ENCODE measurements around the gene TAS2R39.
"Not testable (repeated sequence)": the region's sequence is repeated elsewhere in the genome, so short reads cannot be mapped to it uniquely, and the experiment has no call there.

TAS2R39 gene

GRCh38 chr7:143183024-143183423 is at the start of gene TAS2R39:
Gene TAS2R39 (plus strand): TSS chr7:143183419. CDS start chr7:143183419, 0 bp downstream.
- DNase-seq (ENCODE audit: low read depth), result no peak

- DNase-seq (ENCODE audit: low read depth), result no peak
Observed at GRCh38 chr7:143147070-143147469, 36.1 kb upstream of the TAS2R39 start.

DNA sequence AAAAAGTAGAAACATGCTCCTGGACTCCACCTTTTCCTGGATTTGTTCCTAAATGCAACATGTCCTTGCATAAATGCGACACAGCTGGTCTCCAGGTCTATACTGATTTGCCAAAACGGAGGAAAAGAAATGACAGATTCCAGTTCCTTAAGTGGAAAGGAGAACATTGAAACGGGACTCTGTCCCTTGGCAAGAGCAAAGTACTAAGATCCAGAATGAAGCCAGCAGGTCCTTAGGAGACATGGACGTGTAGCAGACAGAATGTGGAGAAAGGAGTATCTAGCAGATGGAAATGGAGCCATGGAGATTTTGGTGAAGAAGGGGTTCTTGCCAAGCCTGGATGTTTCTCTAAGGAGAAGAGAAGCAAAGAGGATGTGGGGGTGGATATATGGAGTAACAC is 35.2 kb upstream of the TAS2R39 start:
- no peak for DNase-seq (ENCODE audit: low read depth)

DNA sequence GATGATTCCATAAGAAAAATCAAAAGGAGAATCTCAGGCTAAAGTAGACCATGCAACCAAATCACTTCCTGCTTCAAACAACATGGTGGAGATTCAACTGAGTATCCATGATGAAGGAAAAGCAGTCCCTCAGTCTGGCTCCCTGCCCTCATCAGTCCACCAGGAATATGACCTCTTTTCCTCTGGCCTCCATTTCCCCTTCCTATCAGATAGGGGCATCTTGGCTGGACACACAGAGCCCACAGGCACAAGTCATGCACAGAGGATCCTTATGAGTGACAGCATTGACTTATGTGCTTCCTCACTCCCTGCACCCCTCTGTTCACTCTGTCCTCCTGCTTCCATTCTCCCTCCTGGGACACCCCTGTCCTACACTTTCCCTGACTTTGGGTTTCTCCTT is 34.6 kb upstream of the TAS2R39 start:
- no peak for DNase-seq (ENCODE audit: low read depth)

GRCh38 chr7:143150696-143151095 is 32.5 kb upstream of the TAS2R39 start:
- DNase-seq (ENCODE audit: low read depth), result not testable (repeated sequence)

DNA sequence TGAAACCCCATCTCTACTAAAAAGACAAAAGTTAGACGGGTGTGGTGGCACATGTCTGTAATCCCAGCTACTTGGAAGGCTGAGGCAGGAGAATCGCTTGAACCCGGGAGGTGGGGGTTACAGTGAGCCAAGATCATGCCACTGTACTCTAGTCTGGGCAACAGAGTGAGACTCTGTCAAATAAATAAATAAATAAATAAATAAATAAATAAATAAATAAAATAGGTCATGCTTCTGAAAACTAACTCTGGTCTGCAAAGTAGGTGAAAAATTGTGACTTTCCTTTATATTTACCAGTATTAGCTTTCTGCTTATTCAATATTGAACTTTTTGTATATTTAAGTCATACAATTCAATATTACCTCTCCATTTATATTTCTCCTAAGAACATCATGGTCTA is 24.6 kb upstream of the TAS2R39 start:
- not testable (repeated sequence) for DNase-seq (ENCODE audit: low read depth)

- no peak for DNase-seq (ENCODE audit: low read depth)
Observed at GRCh38 chr7:143171697-143172096, 11.5 kb upstream of the TAS2R39 start.

GRCh38 chr7:143172354-143172753 is 10.9 kb upstream of the TAS2R39 start:
- DNase-seq (ENCODE audit: low read depth), result no peak

DNA sequence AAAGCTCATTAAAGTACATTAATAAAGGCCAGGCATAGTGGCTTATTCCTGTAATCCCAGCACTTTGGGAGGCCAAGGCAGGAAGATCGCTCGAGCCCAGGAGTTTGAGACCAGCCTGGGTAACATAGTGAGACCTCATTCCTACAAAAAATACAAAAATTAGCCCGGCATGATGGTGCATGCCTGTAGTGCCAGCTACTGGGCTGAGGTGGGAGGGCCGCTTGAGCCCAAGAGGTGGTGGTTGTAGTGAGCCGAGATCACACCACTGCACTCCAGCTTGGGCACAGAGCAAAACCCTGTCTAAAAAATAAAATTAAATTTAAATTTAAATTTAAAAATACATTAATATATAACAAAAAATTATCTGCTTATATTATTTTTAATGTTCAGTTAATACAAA is 7.1 kb upstream of the TAS2R39 start:
- no peak for DNase-seq (ENCODE audit: low read depth)

GRCh38 chr7:143177374-143178119 is 5.7 kb upstream of the TAS2R39 start:
- no peak for DNase-seq (ENCODE audit: low read depth)

DNA sequence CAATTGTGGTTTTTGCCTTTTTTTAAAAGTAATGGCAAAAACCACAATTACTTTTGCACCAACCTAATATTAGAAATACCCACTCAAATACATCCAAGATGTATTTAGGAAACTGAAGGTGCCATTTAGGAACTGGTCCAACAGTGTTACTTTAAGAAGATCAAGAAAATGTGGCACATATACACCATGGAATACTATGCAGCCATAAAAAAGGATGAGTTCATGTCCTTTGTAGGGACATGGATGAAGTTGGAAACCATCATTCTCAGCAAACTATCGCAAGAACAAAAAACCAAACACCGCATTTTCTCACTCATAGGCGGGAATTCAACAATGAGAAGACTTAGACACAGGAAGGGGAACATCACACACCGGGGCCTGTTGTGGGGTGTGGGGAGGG is 2.4 kb upstream of the TAS2R39 start:
- DNase-seq (ENCODE audit: low read depth), result not testable (repeated sequence)

GRCh38 chr7:143181349-143181748 is 1.9 kb upstream of the TAS2R39 start:
- DNase-seq (ENCODE audit: low read depth), result no peak

GRCh38 chr7:143185551-143185950 is 2.3 kb downstream of the TAS2R39 start:
- no peak for DNase-seq (ENCODE audit: low read depth)

DNA sequence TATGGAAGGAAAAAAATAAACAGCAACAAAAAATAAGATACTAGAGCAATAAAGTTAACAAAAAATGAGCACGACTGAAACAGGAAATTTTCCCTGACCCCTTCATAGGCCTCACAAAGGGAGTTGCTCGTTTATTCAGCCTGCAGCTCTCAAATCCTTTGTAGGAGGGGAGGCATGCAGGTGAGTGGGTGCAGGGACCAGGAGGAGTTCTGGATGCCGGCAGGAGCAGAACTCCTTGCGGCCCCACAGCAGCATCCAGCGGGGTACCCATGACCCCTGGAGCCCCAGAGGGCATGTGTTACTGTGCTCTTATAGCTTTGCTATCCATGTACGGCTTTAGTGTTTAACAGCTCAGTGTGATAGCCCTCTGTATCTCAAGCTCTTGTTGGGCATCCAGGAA is 5.8 kb downstream of the TAS2R39 start:
- DNase-seq (ENCODE audit: low read depth), result no peak

DNA sequence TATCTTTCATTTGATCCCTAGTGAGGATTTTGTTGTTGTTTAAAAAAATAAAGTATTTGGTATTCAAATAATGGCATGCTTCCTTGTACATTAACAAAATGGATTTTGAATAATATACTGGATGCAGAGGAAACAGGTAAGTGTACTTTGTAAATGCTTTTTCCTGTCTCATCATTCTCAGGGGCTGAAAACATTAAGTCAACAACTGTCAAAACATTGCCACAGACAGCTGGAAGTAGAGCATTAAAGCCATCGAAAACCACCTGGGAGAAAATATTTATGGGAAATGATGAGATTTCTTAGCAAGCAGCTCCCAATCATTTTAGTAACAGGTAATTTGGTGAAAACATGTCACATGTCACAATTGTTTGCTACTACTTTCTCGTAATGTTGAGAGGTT is 10.7 kb downstream of the TAS2R39 start:
- no peak for DNase-seq (ENCODE audit: low read depth)

- no peak for DNase-seq (ENCODE audit: low read depth)
Observed at GRCh38 chr7:143199040-143199439, 15.8 kb downstream of the TAS2R39 start.

- no peak for DNase-seq (ENCODE audit: low read depth)
Observed at GRCh38 chr7:143202161-143202560, 18.9 kb downstream of the TAS2R39 start.

DNA sequence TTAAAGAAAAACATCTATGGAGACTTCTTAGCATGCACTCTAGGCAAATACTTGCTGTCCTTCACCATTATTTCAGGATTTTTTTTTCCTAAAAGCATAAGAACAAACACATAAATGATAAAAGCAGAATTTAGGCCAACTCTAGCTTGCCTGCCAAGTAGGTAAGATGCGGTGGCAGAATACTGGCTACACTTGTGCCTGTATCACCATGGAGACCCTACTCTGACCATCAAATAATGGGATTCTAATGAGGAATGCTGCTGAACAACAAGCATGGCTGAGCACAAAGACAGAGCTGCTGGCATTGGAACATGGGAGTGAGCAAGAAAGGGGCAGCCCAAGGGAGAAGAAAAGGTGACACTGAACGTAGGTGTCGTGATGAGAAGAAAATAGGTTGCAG is 20.2 kb downstream of the TAS2R39 start:
- no peak for DNase-seq (ENCODE audit: low read depth)

GRCh38 chr7:143205560-143206293 is 22.5 kb downstream of the TAS2R39 start:
- DNase-seq (ENCODE audit: low read depth), result no peak

GRCh38 chr7:143210541-143210940 is 27.3 kb downstream of the TAS2R39 start:
- no peak for DNase-seq (ENCODE audit: low read depth)

DNA sequence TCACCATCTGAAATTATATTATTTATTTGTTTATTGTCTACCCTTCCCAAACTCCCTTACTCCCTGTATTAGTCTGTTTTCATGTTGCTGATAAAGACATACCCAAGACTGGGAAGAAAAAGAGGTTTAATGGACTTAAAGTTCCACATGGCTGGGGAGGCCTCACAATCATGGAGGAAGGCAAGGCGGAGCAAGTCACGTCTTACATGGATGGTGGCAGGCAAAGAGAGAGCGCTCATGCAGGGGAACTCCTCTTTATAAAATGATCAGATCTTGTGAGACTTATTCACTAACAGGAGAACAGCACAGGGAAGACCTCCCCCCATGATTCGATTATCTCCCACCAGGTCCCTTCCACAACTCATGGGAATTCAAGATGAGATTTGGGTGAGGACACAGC is 30.3 kb downstream of the TAS2R39 start:
- DNase-seq (ENCODE audit: low read depth), result not testable (repeated sequence)

DNA sequence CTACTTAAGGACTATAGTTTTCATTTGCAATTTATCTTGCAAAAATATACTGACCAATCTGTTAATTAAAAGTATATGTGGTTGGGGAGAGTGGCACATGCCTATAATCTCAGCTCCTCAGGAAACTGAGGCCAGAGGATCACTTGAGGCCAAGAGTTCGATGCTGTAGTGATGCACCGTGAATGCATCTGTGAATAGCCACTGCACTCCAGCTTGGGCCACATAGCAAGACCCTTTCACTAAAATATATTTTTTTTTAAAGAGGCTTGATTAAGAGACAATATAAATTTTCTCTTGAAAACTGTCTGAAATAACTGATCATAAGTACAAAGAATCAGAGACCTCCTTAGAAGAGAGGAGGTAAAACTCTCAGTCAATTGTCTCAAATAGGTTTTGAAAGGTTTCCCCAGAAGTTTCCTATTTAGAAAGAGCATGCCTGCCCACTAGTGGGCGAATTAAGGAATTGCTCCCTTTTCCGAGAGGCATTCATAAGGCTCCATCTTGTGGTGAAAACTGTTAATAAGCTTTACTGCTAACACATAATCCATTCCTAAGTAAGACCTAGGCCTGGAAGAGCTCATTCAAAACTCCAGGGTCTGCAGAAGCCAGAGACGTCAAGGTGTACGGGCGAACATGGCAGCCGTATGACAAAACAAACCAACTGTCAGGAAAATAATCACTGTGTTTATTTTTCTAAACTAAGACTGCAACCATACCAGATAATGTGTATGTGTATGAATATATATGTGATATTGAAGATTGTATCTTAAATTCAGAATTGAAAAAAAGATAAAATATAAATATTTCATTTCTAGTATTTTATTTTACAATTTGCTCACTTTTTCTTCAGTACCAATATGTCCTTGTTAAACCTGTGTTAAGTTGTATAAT is 31.8 kb downstream of the TAS2R39 start:
- DNase-seq (ENCODE audit: low read depth), result peak; percentile 84

- DNase-seq (ENCODE audit: low read depth), result peak; percentile 35
Observed at GRCh38 chr7:143216151-143216550, 32.9 kb downstream of the TAS2R39 start.
